ENCODE data around the gene STK24. TPM values are rescaled to one million over a fixed set of nuclear protein-coding genes. Genes with fewer than 3 reads are reported as not detected.

Gene STK24
- total and polyA plus RNA-seq, 2 of the 8 experiments (the other 6 are each of a cell fraction or from before 2014, with no cell fraction given) = 62.8 to 143 TPM

GRCh38 chr13:98397221-98397620, 179.7 kb downstream of the STK24 start:
- CTCF ChIA-PET (ENCODE audit: partially characterized antibody) = interaction anchor here (0.6 to 1.4 kb wide), 3 partner anchors 69 to 364 kb away, joined by 3 to 4 read pairs (median 3); no protein-coding TSS in a partner anchor
- no peak overlapping the region for H4K8ac ChIP-seq (ENCODE audit: extremely low read depth, insufficient read depth, low read length)
- no peak overlapping the region for H3K27ac ChIP-seq (ENCODE audit: low read depth, low read length)
- no peak overlapping the region for H3K23ac ChIP-seq (ENCODE audit: insufficient read length)
- no peak overlapping the region for H2BK12ac ChIP-seq (ENCODE audit: low read depth, low read length)
- FAIRE-seq = no peak
- peaks cover 0 to 4% (median 1%) of the 10 kb centered on the region in 4 experiments; a peak in 2 of 7 replicates for H3K4me1 ChIP-seq (replicated peaks in 1 of 4; ENCODE audit: control insufficient read depth in 3 of 4, insufficient read depth in 4 of 4, low read length in 3 of 4)
- no peak overlapping the region for H4K91ac ChIP-seq (replicated peaks; ENCODE audit: insufficient read length, low read length)
- H3K4ac ChIP-seq (replicated peaks; ENCODE audit: insufficient read length, low read depth, low read length) = no peak overlapping the region
- no peak overlapping the region for H2BK5ac ChIP-seq (ENCODE audit: low read depth, low read length)
- H4K20me1 ChIP-seq (replicated peaks in 1 of 2; ENCODE audit: control insufficient read depth in 1 of 2, insufficient read depth in 2 of 2, low read length in 2 of 2) = no peaks in the 10 kb centered on the region
- H3K9me3 ChIP-seq (ENCODE audit: insufficient read depth in 2 of 2, low read depth in 1 of 2, low read length in 1 of 2) = no peaks in the 10 kb centered on the region
- H4K5ac ChIP-seq (ENCODE audit: insufficient read length, low read depth, low read length) = no peak overlapping the region
- H3K9ac ChIP-seq (replicated peaks in 1 of 4; ENCODE audit: extremely low read depth in 1 of 4, low read depth in 3 of 4, low read length in 3 of 4) = no peak overlapping the region
- no peak overlapping the region for H3K4me2 ChIP-seq (ENCODE audit: insufficient read depth in 1 of 2, low read depth in 2 of 2, low read length in 2 of 2)
- no peak overlapping the region for H2BK15ac ChIP-seq (ENCODE audit: low read length)
- POLR2A ChIA-PET (ENCODE audit: partially characterized antibody) = interaction anchor here (1.9 kb wide), 1 partner anchor 12 kb away, joined by 4 read pairs; no protein-coding TSS in a partner anchor
- H3K79me1 ChIP-seq (ENCODE audit: low read depth, low read length) = peaks cover 2% of the 10 kb centered on the region; the same call in 1 of the 2 replicates
- no peaks in the 10 kb centered on the region for H3K23me2 ChIP-seq (ENCODE audit: low read depth, low read length)
- no peaks in the 10 kb centered on the region for H3K79me2 ChIP-seq (ENCODE audit: control insufficient read depth in 1 of 2, insufficient read depth in 2 of 2, low read length in 2 of 2)
- no peak overlapping the region for H3K56ac ChIP-seq (replicated peaks; ENCODE audit: insufficient read length, low read depth, low read length)
- no peak overlapping the region for H2BK120ac ChIP-seq (replicated peaks; ENCODE audit: low read depth, low read length)
- no peak overlapping the region for H3K4me3 ChIP-seq (ENCODE audit: extremely low read depth in 1 of 4, insufficient read depth in 2 of 4, low read depth in 3 of 4, low read length in 4 of 4)
- no peak overlapping the region for H2AFZ ChIP-seq (ENCODE audit: low read length)
- H2AK5ac ChIP-seq (ENCODE audit: low read depth, low read length) = no peak overlapping the region
- H3K27me3 ChIP-seq (replicated peaks in 1 of 4; ENCODE audit: control insufficient read depth in 3 of 4, extremely low read depth in 1 of 4, insufficient read depth in 3 of 4, low read length in 3 of 4) = no peaks in the 10 kb centered on the region
- no peak overlapping the region for H2BK20ac ChIP-seq (ENCODE audit: low read length)
- H3K36me3 ChIP-seq (ENCODE audit: control insufficient read depth in 2 of 4, insufficient read depth in 4 of 4, low read length in 3 of 4) = peaks cover 3 to 14% (median 5%) of the 10 kb centered on the region in 4 experiments; a peak in 5 of 8 replicates
- H3K18ac ChIP-seq (ENCODE audit: extremely low read depth, low read length) = no peak overlapping the region
- TF ChIP-seq RAD21 (IDR thresholded peaks at IDR 0.05 in 1 of 2, conservative IDR thresholded peaks at IDR 0.05 in 1 of 2; ENCODE audit: low read depth in 2 of 2, low read length in 2 of 2) (0 out of 4 replicates have a peak, but pooled peaks have one; percentile 5 to 12), PHF8 (conservative IDR thresholded peaks at IDR 0.05; ENCODE audit: low read depth, low read length) (no peak)
- H3K14ac ChIP-seq (ENCODE audit: insufficient read length) = no peak overlapping the region
- WGBS, 2 experiments (ENCODE audit: extremely low coverage in 1 of 2, insufficient coverage in 1 of 2, insufficient read length in 1 of 2, insufficient replicate concordance in 2 of 2, low coverage in 1 of 2, low lambda C conversion rate in 2 of 2, missing lambda C conversion rate in 1 of 2) = 100% methylated on average over 1 of the region's 1 CpG; no CpG with 5 or more reads in 1 of the 2 experiments
- DNase-seq (ENCODE audit: low read depth in 1 of 2, low spot score in 2 of 2) = no peak
